Colonic mucosa (tissue), 4 donors: ENCODE measurements around the gene FAN1. TPM values are rescaled to one million over a fixed set of nuclear protein-coding genes. Genes with fewer than 3 reads are reported as not detected.

Experiments
- DNase-seq: peaks from one replicate; pipeline ENCODE4 v3.0.0-alpha.2; 2020
- H3K27ac ChIP-seq: fragments of 200-600 bp; one replicate; pipeline ENCODE4 v1.8.0; 2021
- H3K27me3 ChIP-seq: fragments of 200-600 bp; one replicate; pipeline ENCODE4 v1.8.0; 2021
- H3K36me3 ChIP-seq: fragments of 200-600 bp; one replicate; pipeline ENCODE4 v1.8.0; 2021
- H3K4me1 ChIP-seq: fragments of 200-600 bp; one replicate; pipeline ENCODE4 v1.8.0; 2021; ENCODE audit warnings: mild to moderate bottlenecking
- H3K4me3 ChIP-seq: fragments of 200-600 bp; one replicate; pipeline ENCODE4 v1.8.0; 2021
- H3K9ac ChIP-seq, 2 donors: one replicate each; pipeline ENCODE4 v1.7.0; 2013; ENCODE audit warnings: control low read depth in 2 of 2, low read depth in 2 of 2, low read length in 2 of 2
- H3K9me3 ChIP-seq: fragments of 200-600 bp; one replicate; pipeline ENCODE4 v1.8.0; 2021
- intact Hi-C: fragments of 100-400 bp; cut with DNase I; formaldehyde crosslinking; loops from one replicate; pipeline ENCODE4 v1.14.1; 2022
- total RNA-seq, 2 donors: library from RNA; stranded (reverse); fragmentation: NEBNext Ultra II Directional in 1 of 2; extraction: Animal tissue kit (Norgen Biotek cat#: 25700) in 1 of 2; gene quantifications; one replicate each; pipeline ENCODE4 v1.2.1, GENCODE V29; 2021
- TF ChIP-seq, protein P1 (sequence below): fragments of 200-600 bp; IDR thresholded peaks from one replicate; pipeline ENCODE4 v1.8.0; 2022; ENCODE audit warnings: antibody characterized with exemption, mild to moderate bottlenecking
- donor health status: healthy.
- donor health status: DM: no; HTN: no; CAD: no.
- donor health status: DM: no; HTN: no; CAD: no.

The FAN1 gene
- total RNA-seq, 2 donors from 2014 or later, result 12.0 to 22.2 TPM

DNA sequence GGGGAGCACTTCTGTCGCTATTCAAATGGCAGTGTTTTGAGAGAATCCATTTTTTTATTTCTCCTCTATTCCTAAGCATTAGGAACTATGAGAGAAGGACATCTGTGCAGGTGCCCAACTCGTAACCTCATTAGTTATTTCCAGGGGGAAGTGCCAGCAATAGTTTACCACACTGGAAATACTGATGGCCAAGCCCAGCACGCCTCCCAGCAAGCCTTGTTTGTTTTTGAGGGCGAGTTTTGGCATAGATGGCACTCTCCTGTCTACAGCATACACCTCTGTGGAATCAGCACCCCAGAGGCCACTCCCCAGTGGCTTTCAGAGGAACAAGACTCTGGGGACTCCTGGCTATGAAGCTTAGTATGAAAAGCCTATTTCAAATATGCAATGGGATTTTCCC, 36.6 kb downstream of the FAN1 start:
- TF ChIP-seq, protein P1, sequence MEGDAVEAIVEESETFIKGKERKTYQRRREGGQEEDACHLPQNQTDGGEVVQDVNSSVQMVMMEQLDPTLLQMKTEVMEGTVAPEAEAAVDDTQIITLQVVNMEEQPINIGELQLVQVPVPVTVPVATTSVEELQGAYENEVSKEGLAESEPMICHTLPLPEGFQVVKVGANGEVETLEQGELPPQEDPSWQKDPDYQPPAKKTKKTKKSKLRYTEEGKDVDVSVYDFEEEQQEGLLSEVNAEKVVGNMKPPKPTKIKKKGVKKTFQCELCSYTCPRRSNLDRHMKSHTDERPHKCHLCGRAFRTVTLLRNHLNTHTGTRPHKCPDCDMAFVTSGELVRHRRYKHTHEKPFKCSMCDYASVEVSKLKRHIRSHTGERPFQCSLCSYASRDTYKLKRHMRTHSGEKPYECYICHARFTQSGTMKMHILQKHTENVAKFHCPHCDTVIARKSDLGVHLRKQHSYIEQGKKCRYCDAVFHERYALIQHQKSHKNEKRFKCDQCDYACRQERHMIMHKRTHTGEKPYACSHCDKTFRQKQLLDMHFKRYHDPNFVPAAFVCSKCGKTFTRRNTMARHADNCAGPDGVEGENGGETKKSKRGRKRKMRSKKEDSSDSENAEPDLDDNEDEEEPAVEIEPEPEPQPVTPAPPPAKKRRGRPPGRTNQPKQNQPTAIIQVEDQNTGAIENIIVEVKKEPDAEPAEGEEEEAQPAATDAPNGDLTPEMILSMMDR, result no peak
- intact Hi-C loops, result no loop called here
- H3K27me3 ChIP-seq, result no peaks in the 10 kb centered on the region
- no peak overlapping the region for H3K27ac ChIP-seq
- H3K36me3 ChIP-seq, result peaks cover 7% of the 10 kb centered on the region
- no peaks in the 10 kb centered on the region for H3K9me3 ChIP-seq
- DNase-seq, result no peak
- H3K4me3 ChIP-seq, result no peak overlapping the region
- H3K4me1 ChIP-seq, result no peaks in the 10 kb centered on the region
- H3K9ac ChIP-seq, result no peak overlapping the region

DNA sequence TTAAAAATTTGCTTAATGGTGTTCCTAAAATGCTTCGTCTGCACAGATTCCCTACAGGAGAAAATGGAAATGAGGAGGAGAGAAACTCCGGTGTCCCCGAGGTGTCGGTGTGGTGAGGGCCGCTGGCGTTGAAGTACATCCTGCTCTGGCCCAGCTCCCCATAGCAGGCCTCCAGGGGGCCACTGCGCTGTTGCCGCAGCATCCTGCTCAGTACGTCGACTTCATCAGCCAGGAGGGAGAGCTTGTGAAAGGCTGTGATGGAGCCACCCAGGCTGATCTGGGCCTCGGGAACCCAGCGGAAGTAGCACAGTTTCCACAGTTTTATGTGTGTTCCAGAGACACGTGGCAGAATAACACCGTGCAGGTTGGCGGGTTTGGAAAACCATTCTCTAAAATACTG, 37.8 kb downstream of the FAN1 start:
- Histone ChIP-seq H3K36me3 (peaks cover 12% of the 10 kb centered on the region), H3K27me3 (no peaks in the 10 kb centered on the region), H3K9me3 (no peaks in the 10 kb centered on the region), H3K4me1 (no peaks in the 10 kb centered on the region), H3K4me3 (no peak overlapping the region), H3K9ac (no peak overlapping the region), H3K27ac (no peak overlapping the region)
- TF ChIP-seq, protein P1, result no peak
- no peak for DNase-seq
- intact Hi-C loops, result no loop called here

DNA sequence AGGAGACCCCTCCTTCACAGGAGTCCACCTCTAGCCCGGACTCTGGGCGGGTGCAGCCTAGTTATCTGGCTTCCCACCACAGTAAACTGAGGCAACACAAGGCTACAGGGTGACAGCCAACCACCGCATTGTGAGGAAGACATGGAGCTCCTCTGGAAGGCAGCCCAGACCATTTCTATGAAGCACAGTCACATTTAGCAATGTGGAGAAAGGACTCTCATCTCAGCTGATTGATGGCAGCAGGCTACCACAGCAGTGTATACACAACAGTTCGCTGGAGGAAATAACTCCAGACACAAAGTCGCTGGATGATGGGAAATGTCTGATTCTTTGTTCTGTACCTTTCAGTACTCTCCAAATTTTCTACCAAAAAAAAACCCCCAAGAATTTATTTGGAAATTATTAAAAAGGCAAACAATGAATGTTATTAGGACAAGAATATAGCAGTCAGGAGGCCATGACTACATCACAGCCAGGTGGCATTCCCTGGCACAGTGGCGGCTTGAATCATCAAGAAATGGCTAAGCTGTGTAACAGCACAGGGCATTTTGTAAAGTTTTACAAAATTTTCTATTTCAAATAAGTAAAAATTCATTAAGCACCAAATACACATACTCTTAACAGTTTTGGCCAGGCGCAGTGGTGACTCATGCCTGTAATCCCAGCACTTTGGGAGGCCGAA, 40.1 kb downstream of the FAN1 start:
- H3K27me3 ChIP-seq, result no peaks in the 10 kb centered on the region
- no peak for DNase-seq
- TF ChIP-seq, protein P1, result no peak
- H3K4me1 ChIP-seq, result no peaks in the 10 kb centered on the region
- H3K4me3 ChIP-seq, result no peak overlapping the region
- no peak overlapping the region for H3K9ac ChIP-seq
- no peak overlapping the region for H3K27ac ChIP-seq
- intact Hi-C loops, result no loop called here
- H3K36me3 ChIP-seq, result peaks cover 9% of the 10 kb centered on the region
- H3K9me3 ChIP-seq, result no peaks in the 10 kb centered on the region

DNA sequence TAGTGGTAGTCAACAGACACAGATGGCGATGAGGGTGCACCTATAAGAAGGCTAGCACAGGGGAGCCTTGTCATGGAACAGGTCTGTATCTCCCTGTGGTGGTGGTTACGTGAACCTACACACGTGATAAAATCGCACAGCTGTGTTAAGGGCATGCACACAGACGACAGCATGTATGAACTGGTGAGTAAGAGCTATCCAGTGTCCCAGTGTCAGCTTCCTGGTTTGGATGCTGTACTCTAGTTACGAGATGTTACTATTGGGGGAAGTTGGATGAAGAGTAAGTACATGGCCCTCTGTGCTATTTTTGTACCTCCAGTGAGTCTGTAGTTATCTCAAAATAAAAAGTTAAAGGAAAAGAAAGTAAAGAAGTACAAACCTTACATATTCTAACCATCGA, 49.5 kb downstream of the FAN1 start:
- H3K4me3 ChIP-seq, result no peak overlapping the region
- no peaks in the 10 kb centered on the region for H3K4me1 ChIP-seq
- no peak for DNase-seq
- TF ChIP-seq, protein P1, result no peak
- intact Hi-C loops, result no loop called here
- H3K36me3 ChIP-seq, result peaks cover 5% of the 10 kb centered on the region
- H3K27ac ChIP-seq, result no peak overlapping the region
- H3K9ac ChIP-seq, result no peak overlapping the region
- H3K27me3 ChIP-seq, result no peaks in the 10 kb centered on the region
- H3K9me3 ChIP-seq, result no peaks in the 10 kb centered on the region

DNA sequence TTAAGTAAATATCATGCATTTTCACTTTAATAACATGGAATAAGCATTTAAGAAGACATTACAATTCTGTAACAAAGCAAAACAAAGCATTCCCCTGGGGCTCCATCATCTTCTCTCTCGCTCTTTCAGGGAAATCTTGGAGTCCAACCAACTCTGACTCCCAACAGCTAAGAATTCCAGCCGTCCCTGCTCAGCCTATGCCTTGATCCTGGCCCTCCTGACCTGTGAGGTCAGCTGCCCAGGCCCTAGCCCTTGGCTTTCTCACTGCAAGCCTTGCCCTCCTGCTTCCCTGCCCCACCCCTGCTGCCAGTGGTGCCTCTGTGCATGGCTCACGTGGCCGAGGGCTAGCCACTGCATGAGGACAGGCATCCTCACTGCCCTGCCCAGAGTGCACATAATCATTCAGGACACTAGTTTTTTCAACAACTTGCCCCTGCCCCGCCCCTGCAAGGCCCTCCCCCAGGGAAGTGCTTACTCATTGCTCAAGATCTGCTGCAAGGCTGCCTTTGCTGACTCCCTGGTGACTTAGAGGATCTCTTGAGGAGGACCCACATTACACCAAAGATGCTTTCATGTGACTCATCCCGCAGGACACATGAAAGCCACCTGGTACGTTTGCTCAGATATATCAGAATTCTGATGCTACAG, 50.1 kb downstream of the FAN1 start:
- no peaks in the 10 kb centered on the region for H3K27me3 ChIP-seq
- H3K9me3 ChIP-seq, result no peaks in the 10 kb centered on the region
- no peak overlapping the region for H3K27ac ChIP-seq
- intact Hi-C loops, result no loop called here
- no peak overlapping the region for H3K9ac ChIP-seq
- peaks cover 8% of the 10 kb centered on the region for H3K36me3 ChIP-seq
- no peaks in the 10 kb centered on the region for H3K4me1 ChIP-seq
- TF ChIP-seq, protein P1, result no peak
- H3K4me3 ChIP-seq, result no peak overlapping the region
- DNase-seq, result no peak
